ENCODE data around the gene RBM17. TPM values are rescaled to one million over a fixed set of nuclear protein-coding genes. Genes with fewer than 3 reads are reported as not detected.
"Not testable (repeated sequence)": the region's sequence is repeated elsewhere in the genome, so short reads cannot be mapped to it uniquely, and the experiment has no call there.

RBM17 gene
- total RNA-seq, 1 donor from 2014 or later: 69.5 TPM

GRCh38 chr10:6154566-6154965 is 65.7 kb downstream of the RBM17 start:
- DNase-seq (ENCODE audit: low read depth, low spot score): no peak

GRCh38 chr10:6158276-6158675 is 69.4 kb downstream of the RBM17 start:
- DNase-seq (ENCODE audit: low read depth, low spot score): no peak

GRCh38 chr10:6161921-6162320 is 73.1 kb downstream of the RBM17 start:
- DNase-seq (ENCODE audit: low read depth, low spot score): no peak

- no peak for DNase-seq (ENCODE audit: low read depth, low spot score)
These were observed 73.9 kb downstream of the RBM17 start for GRCh38 chr10:6162589-6163356.

GRCh38 chr10:6163364-6164270 is 74.8 kb downstream of the RBM17 start:
- DNase-seq (ENCODE audit: low read depth, low spot score): peak; percentile 68

GRCh38 chr10:6164271-6165095 is 75.6 kb downstream of the RBM17 start:
- DNase-seq (ENCODE audit: low read depth, low spot score): no peak

GRCh38 chr10:6165221-6165725 is 76.4 kb downstream of the RBM17 start:
- no peak for DNase-seq (ENCODE audit: low read depth, low spot score)

- not testable (repeated sequence) for DNase-seq (ENCODE audit: low read depth, low spot score)
These were observed 77.1 kb downstream of the RBM17 start for GRCh38 chr10:6165933-6166332.

Other genes with a start within 250 kb of the RBM17 start
- gene ANKRD16, start 199.1 kb upstream of the RBM17 start, total RNA-seq: 5.9 and 7.1 TPM in 2 replicates
- 80.9 and 124 TPM in 2 replicates for gene FBH1, start 198.8 kb upstream of the RBM17 start, total RNA-seq
- gene IL15RA, start 111.5 kb upstream of the RBM17 start, total RNA-seq: 14.5 and 16.7 TPM in 2 replicates
- not detected in 2 replicates for gene IL2RA, start 26.7 kb upstream of the RBM17 start, total RNA-seq
- 28.4 and 39.3 TPM in 2 replicates for gene PFKFB3, start 113.9 kb downstream of the RBM17 start, total RNA-seq